A549 treated with AZD9567 at 1 μM for 4 hours (cell line): Measurements from ENCODE around the gene LYVE1. TPM values are rescaled to one million over a fixed set of nuclear protein-coding genes. Genes with fewer than 3 reads are reported as not detected.

Experiments
- total RNA-seq: library from RNA; stranded (reverse); fragments of 200-300 nt; extraction: Qiagen RNA extraction; gene quantifications from 5 replicates; pipeline ENCODE4 v1.2.3, GENCODE V29; 2022; ENCODE audit not compliant: insufficient read depth

Gene LYVE1, protein sequence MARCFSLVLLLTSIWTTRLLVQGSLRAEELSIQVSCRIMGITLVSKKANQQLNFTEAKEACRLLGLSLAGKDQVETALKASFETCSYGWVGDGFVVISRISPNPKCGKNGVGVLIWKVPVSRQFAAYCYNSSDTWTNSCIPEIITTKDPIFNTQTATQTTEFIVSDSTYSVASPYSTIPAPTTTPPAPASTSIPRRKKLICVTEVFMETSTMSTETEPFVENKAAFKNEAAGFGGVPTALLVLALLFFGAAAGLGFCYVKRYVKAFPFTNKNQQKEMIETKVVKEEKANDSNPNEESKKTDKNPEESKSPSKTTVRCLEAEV
- 0.21 to 0.61 TPM (median 0.23 TPM) in 4 of 5 replicates, not detected in the other for total RNA-seq

DNA sequence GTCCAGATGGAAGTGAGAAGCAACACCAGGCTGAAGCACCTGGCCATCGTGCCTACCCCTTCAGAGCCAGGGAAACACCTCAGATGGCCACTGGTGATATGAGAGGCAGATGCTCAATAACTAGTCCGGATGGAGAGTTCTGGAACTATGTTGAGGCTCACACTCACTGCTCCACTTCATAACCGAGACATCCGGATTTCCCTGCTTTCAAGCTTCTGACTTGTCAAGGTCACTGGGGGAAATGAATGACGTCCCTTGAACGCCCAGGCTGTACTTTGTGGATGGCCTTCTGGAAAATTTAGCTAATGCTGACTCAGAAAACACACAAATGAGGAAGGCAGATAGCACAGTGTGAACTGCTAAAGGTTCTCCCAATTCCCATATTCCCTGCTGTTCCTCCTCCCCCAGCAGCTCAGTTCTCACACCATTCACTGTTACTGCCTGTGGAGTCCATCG lies at the start of gene LYVE1:
TSS of gene LYVE1 (minus strand) at position 180 of the 456 bp plus-strand sequence. CDS start at position 47, 133 bp downstream.

DNA sequence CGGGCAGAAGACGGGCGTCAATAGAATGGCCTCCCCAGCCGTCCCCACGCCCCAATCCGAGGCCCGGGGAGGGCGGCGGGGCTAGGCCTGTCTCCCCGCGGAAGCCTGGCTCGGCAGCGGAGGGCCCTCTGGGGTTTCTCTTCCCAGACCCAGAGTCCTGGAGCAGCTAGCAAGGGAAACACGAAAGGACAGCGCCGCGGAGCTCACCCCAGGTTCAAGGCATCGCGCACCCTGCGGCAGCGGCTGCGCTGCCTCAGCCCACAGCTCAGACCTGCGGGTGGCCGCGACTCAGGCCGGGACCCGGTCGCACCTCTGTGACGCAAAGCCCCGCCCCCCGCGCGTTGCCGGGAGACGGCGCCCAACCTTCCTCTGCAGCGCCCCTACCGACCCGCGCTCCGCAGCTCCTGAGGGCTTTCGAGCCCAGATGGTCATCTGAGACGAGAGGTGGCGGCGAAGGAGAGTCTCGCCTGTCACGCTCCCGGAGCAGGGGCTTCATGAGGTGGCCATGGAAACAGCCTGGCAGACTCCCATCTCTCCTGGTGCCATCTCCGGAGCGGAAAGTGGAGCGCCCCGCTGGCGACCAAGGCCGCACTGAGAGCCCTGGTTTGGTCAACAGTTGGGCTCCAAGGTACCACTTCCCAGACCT lies 27.4 kb downstream of the LYVE1 start, which contains the start of gene RNF141:
TSS of gene RNF141 (minus strand) at position 273 of the 646 bp plus-strand sequence. CDS start 7,029 bp downstream, outside the sequence.

Other genes with a start within 250 kb of the LYVE1 start
- 5.3 to 7.0 TPM (median 6.3 TPM) in 5 replicates for gene AMPD3, start 113.4 kb downstream of the LYVE1 start, total RNA-seq
- gene RNF141, start 27.5 kb downstream of the LYVE1 start, total RNA-seq = 18.9 to 29.0 TPM (median 26.9 TPM) in 5 replicates
- gene IRAG1, start 125.1 kb upstream of the LYVE1 start, total RNA-seq = 0.02 to 0.08 TPM (median 0.03 TPM) in 4 of 5 replicates, not detected in the other
- 22.5 to 31.9 TPM (median 24.9 TPM) in 5 replicates for gene CTR9, start 182.6 kb upstream of the LYVE1 start, total RNA-seq
- gene EIF4G2, start 240.3 kb upstream of the LYVE1 start, total RNA-seq = 540 to 1,006 TPM (median 567 TPM) in 5 replicates